Measurements from ENCODE around the gene TCEA3.

The TCEA3 gene

GRCh38 chr1:23362218-23362713 lies 62.3 kb downstream of the TCEA3 start:
- no peak for TF ChIP-seq CTCF (IDR thresholded peaks at IDR 0.05; ENCODE audit: extremely low read depth, missing control alignments)
- no peak for DNase-seq (ENCODE audit: low spot score)

- DNase-seq (ENCODE audit: low spot score): no peak
- no peak for TF ChIP-seq CTCF (IDR thresholded peaks at IDR 0.05; ENCODE audit: extremely low read depth, missing control alignments)
Observed at GRCh38 chr1:23358310-23358875, 66.2 kb downstream of the TCEA3 start.

- no peak for DNase-seq (ENCODE audit: low spot score)
- TF ChIP-seq CTCF (IDR thresholded peaks at IDR 0.05; ENCODE audit: extremely low read depth, missing control alignments): no peak
Observed at GRCh38 chr1:23357138-23357908, 67.2 kb downstream of the TCEA3 start.

GRCh38 chr1:23356471-23357137 lies 67.9 kb downstream of the TCEA3 start:
- no peak for DNase-seq (ENCODE audit: low spot score)
- no peak for TF ChIP-seq CTCF (IDR thresholded peaks at IDR 0.05; ENCODE audit: extremely low read depth, missing control alignments)

- TF ChIP-seq CTCF (IDR thresholded peaks at IDR 0.05; ENCODE audit: extremely low read depth, missing control alignments): no peak
- DNase-seq (ENCODE audit: low spot score): no peak
Observed at GRCh38 chr1:23354245-23354644, 70.3 kb downstream of the TCEA3 start.

- DNase-seq (ENCODE audit: low spot score): no peak
- TF ChIP-seq CTCF (IDR thresholded peaks at IDR 0.05; ENCODE audit: extremely low read depth, missing control alignments): no peak
Observed at GRCh38 chr1:23352096-23352695, 72.4 kb downstream of the TCEA3 start.

- no peak for DNase-seq (ENCODE audit: low spot score)
- TF ChIP-seq CTCF (IDR thresholded peaks at IDR 0.05; ENCODE audit: extremely low read depth, missing control alignments): no peak
Observed at GRCh38 chr1:23345920-23346319, 78.6 kb downstream of the TCEA3 start.

Data from GM20000 (cell line).